HCT116 (cell line): Measurements from ENCODE around the gene UPF1. TPM values are rescaled to one million over a fixed set of nuclear protein-coding genes. Genes with fewer than 3 reads are reported as not detected.
A peak's percentile ranks its signal among the peaks of the same experiment; 100 is the strongest.

Experiments
- ATAC-seq: fragments of 200-7000 bp; cut with Tn5 transposase; 2 replicates; pipeline ENCODE4 v1.9.1; 2020; ENCODE audit warnings: mild to moderate bottlenecking, moderate library complexity
- BruUV-seq: library from RNA; stranded (reverse); fragments of 400-500 nt; replicated peaks from 2 replicates; lab custom pipeline; 2021; lab: Mats Ljungman, UMichigan
- CTCF ChIA-PET: fragments of 300-600 bp; sonication (Branson Sonifier 250); formaldehyde crosslinking; loops from one replicate; lab custom pipeline; 2021; ENCODE audit warnings: antibody characterized with exemption; lab: Charles Lee
- POLR2A ChIA-PET: fragments of 300-600, 350-600 bp; sonication (Branson Sonifier 250); formaldehyde crosslinking; loops from one replicate; lab custom pipeline; 2021; ENCODE audit warnings: antibody characterized with exemption; lab: Charles Lee
- RAD21 ChIA-PET, 2 experiments: fragments of 300-600 bp; sonication (Branson Sonifier 250); formaldehyde crosslinking; loops; one replicate each; lab custom pipeline; 2023; ENCODE audit warnings: low total read pairs in 2 of 2; ENCODE audit not compliant: uncharacterized antibody in 2 of 2, unreplicated experiment in 2 of 2, low non-redundant PET in 1 of 2; lab: Charles Lee
- DNase-seq: peaks from one replicate; pipeline ENCODE4 v3.0.0-alpha.2; 2010; ENCODE audit warnings: low read depth, low spot score
- H2AFZ ChIP-seq: fragments of 200-600 bp; shearing (Covaris generic), sonication (generic); 2 replicates; pipeline ENCODE4 v1.6.1; 2017; ENCODE audit warnings: low read depth, mixed run types, mixed read lengths, antibody characterized with exemption, low read length; ENCODE audit not compliant: poor library complexity, severe bottlenecking
- H3K27ac ChIP-seq: 2 replicates; pipeline ENCODE4 v1.5.1; 2012; ENCODE audit warnings: low read depth, low read length
- H3K27me3 ChIP-seq: fragments of 200-600 bp; sonication (generic); 2 replicates; pipeline ENCODE4 v1.6.1; 2016; ENCODE audit warnings: mixed run types, low read length, mixed read lengths; ENCODE audit not compliant: insufficient read depth
- H3K36me3 ChIP-seq, 2 experiments: fragments of 200-500 bp in 1 of 2; fragments of 200-600 bp in 1 of 2; sonication (Bioruptor generic) in 1 of 2; sonication (generic) in 1 of 2; 2 replicates each; pipeline versions ENCODE4 v1.5.1 to v1.6.1; 2014 to 2016; ENCODE audit warnings: low read length in 2 of 2, inconsistent platforms in 1 of 2, mixed read lengths in 1 of 2, mixed run types in 1 of 2; ENCODE audit not compliant: insufficient read depth in 2 of 2, control insufficient read depth in 1 of 2
- H3K4me1 ChIP-seq, 2 experiments: fragments of 200-600 bp in 1 of 2; sonication (generic) in 1 of 2; 2 replicates each; pipeline versions ENCODE4 v1.5.1 to v1.6.1; 2012 to 2017; ENCODE audit warnings: low read length in 2 of 2, inconsistent platforms in 1 of 2, mild to moderate bottlenecking in 1 of 2, mixed read lengths in 1 of 2, mixed run types in 1 of 2, moderate library complexity in 1 of 2; ENCODE audit not compliant: insufficient read depth in 2 of 2, control insufficient read depth in 1 of 2
- H3K4me2 ChIP-seq: fragments of 200-600 bp; sonication (generic); 2 replicates; pipeline ENCODE4 v1.6.1; 2017; ENCODE audit warnings: mixed run types, low read length, mixed read lengths
- H3K4me3 ChIP-seq, 2 experiments: fragments of 200-600 bp in 1 of 2; sonication (generic) in 1 of 2; replicated peaks in 1 of 2; 2 replicates each; pipeline ENCODE4 v1.5.1; 2011 to 2016; ENCODE audit warnings: low read length in 2 of 2, control low read depth in 1 of 2, low read depth in 1 of 2, mild to moderate bottlenecking in 1 of 2, mixed read lengths in 1 of 2, mixed run types in 1 of 2
- H3K79me2 ChIP-seq: fragments of 200-600 bp; sonication (generic); 2 replicates; pipeline ENCODE4 v1.6.1; 2017; ENCODE audit warnings: mild to moderate bottlenecking, mixed run types, low read length, moderate library complexity, mixed read lengths; ENCODE audit not compliant: insufficient read depth
- H3K9ac ChIP-seq: fragments of 200-600 bp; sonication (generic); 2 replicates; pipeline ENCODE4 v1.6.1; 2016; ENCODE audit warnings: low read length, mixed read lengths
- H3K9me2 ChIP-seq: fragments of 200-600 bp; sonication (generic), shearing (Covaris generic); 2 replicates; pipeline ENCODE4 v1.6.1; 2017; ENCODE audit warnings: mixed run types, mild to moderate bottlenecking, moderate library complexity; ENCODE audit not compliant: insufficient read depth
- H3K9me3 ChIP-seq, 2 experiments: fragments of 200-500 bp in 1 of 2; fragments of 200-600 bp in 1 of 2; sonication (Bioruptor generic) in 1 of 2; sonication (generic) in 1 of 2; 2 replicates each; pipeline ENCODE4 v1.6.1; 2014 to 2017; ENCODE audit warnings: low read length in 2 of 2, mixed read lengths in 2 of 2, inconsistent platforms in 1 of 2, low read depth in 1 of 2, mild to moderate bottlenecking in 1 of 2, mixed run types in 1 of 2, moderate library complexity in 1 of 2; ENCODE audit not compliant: control insufficient read depth in 1 of 2, insufficient read depth in 1 of 2
- H4K20me1 ChIP-seq: fragments of 200-600 bp; sonication (generic), shearing (Covaris generic); 2 replicates; pipeline ENCODE4 v1.6.1; 2017; ENCODE audit warnings: mixed run types, mild to moderate bottlenecking, moderate library complexity; ENCODE audit not compliant: insufficient read depth
- CBX3 ChIP-seq: IDR thresholded peaks from 2 replicates; pipeline ENCODE4 v1.6.1; 2012; ENCODE audit warnings: low read depth
- CTCF ChIP-seq, 3 experiments: fragments of 200-600 bp in 1 of 3; sonication (generic) in 1 of 3; IDR thresholded peaks in 2 of 3; conservative IDR thresholded peaks in 1 of 3; 2 replicates each; pipeline ENCODE4 v1.5.1; 2012 to 2017; ENCODE audit warnings: low read depth in 2 of 3, low read length in 2 of 3, antibody characterized with exemption in 1 of 3, borderline replicate concordance in 1 of 3, control low read depth in 1 of 3, mild to moderate bottlenecking in 1 of 3, mixed read lengths in 1 of 3, mixed run types in 1 of 3, moderate library complexity in 1 of 3; ENCODE audit not compliant: insufficient read depth in 1 of 3
- EGR1 ChIP-seq: IDR thresholded peaks from 2 replicates; pipeline ENCODE4 v1.6.1; 2012; ENCODE audit warnings: low read depth
- ELF1 ChIP-seq: IDR thresholded peaks from 2 replicates; pipeline ENCODE4 v1.6.1; 2012; ENCODE audit warnings: low read depth, borderline replicate concordance
- EZH2phosphoT487 ChIP-seq: fragments of 200-600 bp; IDR thresholded peaks from 2 replicates; pipeline ENCODE4 v1.6.1; 2018; ENCODE audit warnings: antibody characterized with exemption, borderline replicate concordance
- FOSL1 ChIP-seq: IDR thresholded peaks from 2 replicates; pipeline ENCODE4 v1.6.1; 2012; ENCODE audit warnings: low read depth
- JUND ChIP-seq: IDR thresholded peaks from 2 replicates; pipeline ENCODE4 v1.6.1; 2012
- POLR2A ChIP-seq: IDR thresholded peaks from 2 replicates; pipeline ENCODE4 v1.7.0; 2011; ENCODE audit warnings: borderline replicate concordance; ENCODE audit not compliant: insufficient read depth, insufficient read length; ENCODE audit errors: extremely low read depth
- POLR2AphosphoS5 ChIP-seq: IDR thresholded peaks from 2 replicates; pipeline ENCODE4 v1.6.1; 2011; ENCODE audit warnings: mild to moderate bottlenecking, low read depth, low read length, moderate library complexity
- TCF7L2 ChIP-seq: IDR thresholded peaks from 2 replicates; pipeline ENCODE4 v1.7.0; 2011; ENCODE audit warnings: borderline replicate concordance, inconsistent platforms; ENCODE audit not compliant: insufficient read depth, insufficient read length; ENCODE audit errors: extremely low read depth
- YY1 ChIP-seq: IDR thresholded peaks from 2 replicates; pipeline ENCODE4 v1.6.1; 2011; ENCODE audit warnings: low read length, low read depth, moderate library complexity, mild to moderate bottlenecking; ENCODE audit not compliant: insufficient replicate concordance; ENCODE audit errors: extremely low read depth
- intact Hi-C: fragments of 100-400 bp; cut with micrococcal nuclease; formaldehyde crosslinking; loops from 2 replicates; pipeline ENCODE4 v1.10.0; 2022
- total RNA-seq: library from RNA; stranded (reverse); gene quantifications from one replicate; pipeline ENCODE4 v1.2.1, GENCODE V29; 2021; ENCODE audit not compliant: unreplicated experiment
- TF ChIP-seq, protein P1 (sequence below): IDR thresholded peaks from 2 replicates; pipeline ENCODE4 v1.6.1; 2011; ENCODE audit warnings: mild to moderate bottlenecking, low read length, moderate library complexity; ENCODE audit not compliant: insufficient replicate concordance; ENCODE audit errors: extremely low read depth

The UPF1 gene
- total RNA-seq, 1 experiment from 2014 or later: 78.5 TPM

DNA sequence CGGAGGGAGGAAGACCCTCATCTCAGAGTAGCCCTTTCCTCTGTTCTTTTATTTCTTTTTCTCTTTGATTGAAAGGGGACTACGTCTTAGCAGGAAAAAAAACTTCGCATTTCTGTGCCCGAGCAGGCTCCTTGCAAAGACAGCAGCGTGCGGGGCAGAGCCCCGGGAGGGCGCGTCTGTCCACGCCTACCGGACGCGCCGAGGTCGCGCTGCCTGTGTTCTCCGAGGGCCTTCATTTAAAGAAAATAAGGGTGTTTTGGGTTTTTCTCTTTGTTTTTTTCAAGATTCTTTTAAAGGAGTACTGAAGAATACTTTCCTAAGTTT is 35.0 kb downstream of the UPF1 start:
- CTCF ChIA-PET: interaction anchor here (1.4 to 1.7 kb wide), 2 partner anchors 19 to 120 kb away, joined by 4 to 12 read pairs; no protein-coding TSS in a partner anchor
- ATAC-seq (peak; percentile 7; the same call in 1 of the 2 replicates), DNase-seq (no peak)
- no TSS peak for BruUV-seq
- Histone ChIP-seq H3K9ac (no peak overlapping the region), H3K4me2 (no peak overlapping the region), H3K36me3 (peaks cover 29 to 51% of the 10 kb centered on the region in 2 experiments), H3K4me3 (no peak overlapping the region), H2AFZ (no peak overlapping the region), H3K9me3 (no peaks in the 10 kb centered on the region), H3K79me2 (no peaks in the 10 kb centered on the region; the same call in 1 of the 2 replicates), H4K20me1 (no peaks in the 10 kb centered on the region)
- POLR2A ChIA-PET: no interaction called here
- RAD21 ChIA-PET: no interaction called here
- TF ChIP-seq CTCF (IDR thresholded peaks at IDR 0.05 in 2 of 3, conservative IDR thresholded peaks at IDR 0.05 in 1 of 3; ENCODE audit: borderline replicate concordance in 1 of 3, insufficient read depth in 1 of 3, low read depth in 2 of 3, low read length in 2 of 3) (peak in 1 of 3 experiments; percentile 20; a peak in 1 of 6 replicates), POLR2AphosphoS5 (no peak; the same call in 1 of the 2 replicates)
- TF ChIP-seq, all 23 proteins: peak for 1
- Histone ChIP-seq H3K4me1 (0 out of 4 replicates have a peak, but pooled peaks cover 0 to 2% of the 10 kb centered on the region in 2 experiments), H3K27me3 (no peaks in the 10 kb centered on the region), H3K27ac (peak overlapping the region; percentile 10; the same call in 1 of the 2 replicates), H3K9me2 (no peaks in the 10 kb centered on the region)
- intact Hi-C loops: no loop called here

DNA sequence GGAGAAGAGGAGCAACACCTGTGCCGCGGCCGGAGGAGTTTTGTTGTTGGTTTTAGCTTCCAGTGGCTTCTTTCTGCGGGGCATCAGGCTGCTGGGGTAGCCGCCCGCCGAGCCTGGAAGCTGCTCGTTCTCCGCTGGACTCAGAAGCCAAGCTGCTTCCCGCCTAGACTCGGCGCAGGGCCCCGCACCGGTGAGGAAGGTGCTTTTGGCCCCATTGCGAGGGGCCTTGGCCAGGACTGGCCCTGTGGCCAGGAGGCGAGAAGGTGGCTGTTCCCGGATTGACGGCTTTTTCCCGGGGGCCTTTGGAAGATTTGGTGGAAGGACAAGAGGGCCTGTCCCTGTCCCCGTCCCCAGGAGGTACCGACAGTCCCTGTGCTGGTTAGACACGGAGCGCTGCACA is 35.4 kb downstream of the UPF1 start:
- intact Hi-C loops: no loop called here
- Histone ChIP-seq H4K20me1 (no peaks in the 10 kb centered on the region), H3K27me3 (no peaks in the 10 kb centered on the region), H3K79me2 (no peaks in the 10 kb centered on the region; the same call in 1 of the 2 replicates), H2AFZ (no peak overlapping the region), H3K9me3 (no peaks in the 10 kb centered on the region), H3K4me2 (no peak overlapping the region), H3K9me2 (no peaks in the 10 kb centered on the region), H3K27ac (peak overlapping the region; percentile 10; the same call in 1 of the 2 replicates), H3K4me1 (0 out of 4 replicates have a peak, but pooled peaks cover 0 to 2% of the 10 kb centered on the region in 2 experiments), H3K4me3 (no peak overlapping the region), H3K36me3 (peaks cover 25 to 47% of the 10 kb centered on the region in 2 experiments), H3K9ac (no peak overlapping the region)
- no peak for ATAC-seq
- POLR2A ChIA-PET: no interaction called here
- BruUV-seq: TSS peak; percentile 39
- CTCF ChIA-PET: no interaction called here
- DNase-seq: no peak
- RAD21 ChIA-PET: no interaction called here
- TF ChIP-seq CBX3 (no peak), FOSL1 (no peak), POLR2A (no peak), ELF1 (no peak), JUND (no peak), POLR2AphosphoS5 (no peak), EZH2phosphoT487 (no peak), TCF7L2 (no peak), CTCF (IDR thresholded peaks at IDR 0.05 in 2 of 3, conservative IDR thresholded peaks at IDR 0.05 in 1 of 3; ENCODE audit: borderline replicate concordance in 1 of 3, insufficient read depth in 1 of 3, low read depth in 2 of 3, low read length in 2 of 3) (no peak), EGR1 (no peak), YY1 (no peak)
- TF ChIP-seq, protein P1, sequence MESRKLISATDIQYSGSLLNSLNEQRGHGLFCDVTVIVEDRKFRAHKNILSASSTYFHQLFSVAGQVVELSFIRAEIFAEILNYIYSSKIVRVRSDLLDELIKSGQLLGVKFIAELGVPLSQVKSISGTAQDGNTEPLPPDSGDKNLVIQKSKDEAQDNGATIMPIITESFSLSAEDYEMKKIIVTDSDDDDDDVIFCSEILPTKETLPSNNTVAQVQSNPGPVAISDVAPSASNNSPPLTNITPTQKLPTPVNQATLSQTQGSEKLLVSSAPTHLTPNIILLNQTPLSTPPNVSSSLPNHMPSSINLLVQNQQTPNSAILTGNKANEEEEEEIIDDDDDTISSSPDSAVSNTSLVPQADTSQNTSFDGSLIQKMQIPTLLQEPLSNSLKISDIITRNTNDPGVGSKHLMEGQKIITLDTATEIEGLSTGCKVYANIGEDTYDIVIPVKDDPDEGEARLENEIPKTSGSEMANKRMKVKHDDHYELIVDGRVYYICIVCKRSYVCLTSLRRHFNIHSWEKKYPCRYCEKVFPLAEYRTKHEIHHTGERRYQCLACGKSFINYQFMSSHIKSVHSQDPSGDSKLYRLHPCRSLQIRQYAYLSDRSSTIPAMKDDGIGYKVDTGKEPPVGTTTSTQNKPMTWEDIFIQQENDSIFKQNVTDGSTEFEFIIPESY: no peak
